ENCODE results near the gene PANX1. TPM values are rescaled to one million over a fixed set of nuclear protein-coding genes. Genes with fewer than 3 reads are reported as not detected.

Gene PANX1
- 159 TPM for total RNA-seq

GRCh38 chr11:94128746-94129511 lies at the start of gene PANX1:
PANX1 (plus strand) TSS chr11:94128841; CDS start chr11:94129313, 472 bp downstream.

Other genes starting within 250 kb of the PANX1 start
- not detected for gene HEPHL1, start 107.5 kb upstream of the PANX1 start, total RNA-seq
- gene IZUMO1R, start 175.7 kb downstream of the PANX1 start, total RNA-seq = not detected